K562 (cell line): ENCODE results near the gene KLHL20. TPM values are rescaled to one million over a fixed set of nuclear protein-coding genes. Genes with fewer than 3 reads are reported as not detected.

Experiments
- CBX5 ChIP-seq: IDR thresholded peaks from 2 replicates; pipeline ENCODE4 v1.6.1; 2014; ENCODE audit warnings: low read depth, borderline replicate concordance
- CHD1 ChIP-seq: fragments of 200-600 bp; sonication (generic); IDR thresholded peaks from one replicate; pipeline ENCODE4 v1.6.1; 2012; ENCODE audit warnings: mild to moderate bottlenecking, moderate library complexity, low read length, inconsistent platforms
- COPS2 ChIP-seq: fragments of 450-650 bp; conservative IDR thresholded peaks from 2 replicates; pipeline ENCODE4 v1.6.1; 2016; ENCODE audit warnings: mild to moderate bottlenecking, moderate library complexity
- CREBBP ChIP-seq: IDR thresholded peaks from one replicate; pipeline ENCODE4 v1.6.1; 2012; ENCODE audit warnings: low read depth, mild to moderate bottlenecking, control low read depth, inconsistent platforms, low read length
- GABPA ChIP-seq: fragments of 200-800 bp; sonication (Bioruptor generic); conservative IDR thresholded peaks from 2 replicates; pipeline ENCODE4 v1.6.1; 2016; ENCODE audit warnings: low read depth, missing genetic modification characterization, missing compliant biosample characterization
- KHSRP ChIP-seq: fragments of 450-650 bp; IDR thresholded peaks from 2 replicates; pipeline ENCODE4 v1.6.1; 2017
- MTA1 ChIP-seq: fragments of 450-650 bp; IDR thresholded peaks from 2 replicates; pipeline ENCODE4 v1.6.1; 2017; ENCODE audit warnings: borderline replicate concordance
- POLR2AphosphoS5 ChIP-seq: IDR thresholded peaks from 2 replicates; pipeline ENCODE4 v1.6.1; 2011; ENCODE audit warnings: mild to moderate bottlenecking, low read depth, low read length, moderate library complexity; ENCODE audit not compliant: control insufficient read depth, insufficient read depth
- RUNX1 ChIP-seq: sonication (generic); IDR thresholded peaks from 2 replicates; pipeline ENCODE4 v1.6.1; 2016; ENCODE audit warnings: antibody characterized with exemption, low read depth
- TRIM24 ChIP-seq, 2 experiments: fragments of 450-650 bp; IDR thresholded peaks; 2 replicates each; pipeline ENCODE4 v1.6.1; 2016
- TSC22D4 ChIP-seq: fragments of 450-650 bp; IDR thresholded peaks from 2 replicates; pipeline ENCODE4 v1.6.1; 2016; ENCODE audit warnings: missing genetic modification characterization, missing biosample characterization, control low read depth
- VEZF1 ChIP-seq: fragments of 200-800 bp; sonication (Bioruptor generic); IDR thresholded peaks from 2 replicates; pipeline ENCODE4 v1.6.1; 2017; ENCODE audit warnings: missing genetic modification characterization, missing compliant biosample characterization
- XRCC4 ChIP-seq: IDR thresholded peaks from one replicate; pipeline ENCODE4 v1.6.1; 2011; ENCODE audit not compliant: insufficient read depth, insufficient read length; ENCODE audit errors: extremely low read depth
- ZNF124 ChIP-seq: sonication (generic); formaldehyde crosslinking; IDR thresholded peaks from 2 replicates; pipeline ENCODE4 v1.8.1; 2022; ENCODE audit warnings: missing genetic modification reagents
- ZNF232 ChIP-seq: sonication (generic); formaldehyde crosslinking; IDR thresholded peaks from 2 replicates; pipeline ENCODE4 v1.8.0; 2022; ENCODE audit warnings: mild to moderate bottlenecking, missing genetic modification reagents
- ZNF436 ChIP-seq: fragments of 250-450, 450-650 bp; sonication (Bioruptor Pico); formaldehyde crosslinking; IDR thresholded peaks from 2 replicates; pipeline ENCODE4 v1.7.0; 2020; ENCODE audit warnings: mild to moderate bottlenecking
- ZNF507 ChIP-seq: conservative IDR thresholded peaks from 2 replicates; pipeline ENCODE4 v1.6.1; 2017; ENCODE audit warnings: missing genetic modification characterization, missing compliant biosample characterization
- ZNF561 ChIP-seq: fragments of 450-650 bp; formaldehyde crosslinking; conservative IDR thresholded peaks from 2 replicates; pipeline ENCODE4 v1.4.0; 2020; ENCODE audit warnings: mild to moderate bottlenecking, moderate library complexity
- ZNF644 ChIP-seq: fragments of 200-800 bp; sonication (Bioruptor generic); IDR thresholded peaks from 2 replicates; pipeline ENCODE4 v1.6.1; 2016; ENCODE audit warnings: low read depth, missing genetic modification characterization, missing compliant biosample characterization
- polyA plus RNA-seq, 8 experiments: library from polyadenylated mRNA; depleted of rRNA in 4 of 8; stranded (reverse) in 5 of 8; unstranded in 3 of 8; fragments of >200 nt; fragmentation: Nextera tagmentation in 2 of 8; fragmentation: Illumina TruSeq in 1 of 8; extraction: Ambion mirVana in 2 of 8; extraction: Trizol in 1 of 8; gene quantifications; 2 replicates each; pipeline versions ENCODE4 v1.2.1 to v1.2.3, GENCODE V29; 2011 to 2014; ENCODE audit warnings: inconsistent platforms in 1 of 8, missing spikeins in 1 of 8
- total RNA-seq, 7 experiments: library from RNA; depleted of rRNA in 6 of 7; stranded (reverse); fragments of >200 nt in 6 of 7; fragmentation: Illumina TruSeq in 2 of 7; extraction: Trizol in 2 of 7; gene quantifications; 2 replicates each; pipeline versions ENCODE4 v1.2.1 to v1.2.3, GENCODE V29; 2011 to 2021; ENCODE audit warnings: low replicate concordance in 1 of 7
- TF ChIP-seq, protein P1 (sequence below), 2 experiments: fragments of 450-650 bp; IDR thresholded peaks; 2 replicates each; pipeline ENCODE4 v1.6.1; 2018; ENCODE audit warnings: mild to moderate bottlenecking in 2 of 2, low read depth in 1 of 2; ENCODE audit not compliant: partially characterized antibody in 2 of 2
- TF ChIP-seq, protein P2 (sequence below), 2 experiments: IDR thresholded peaks in 1 of 2; conservative IDR thresholded peaks in 1 of 2; 2 replicates each; pipeline ENCODE4 v1.6.1; 2016; ENCODE audit warnings: low read depth in 2 of 2, mild to moderate bottlenecking in 1 of 2, missing compliant biosample characterization in 1 of 2, missing genetic modification characterization in 1 of 2, moderate library complexity in 1 of 2

Gene KLHL20
- total and polyA plus RNA-seq, 9 of the 15 experiments (the other 6 are each of a cell fraction or from before 2014, with no cell fraction given) = 8.9 to 23.2 (median 16.8) TPM

DNA sequence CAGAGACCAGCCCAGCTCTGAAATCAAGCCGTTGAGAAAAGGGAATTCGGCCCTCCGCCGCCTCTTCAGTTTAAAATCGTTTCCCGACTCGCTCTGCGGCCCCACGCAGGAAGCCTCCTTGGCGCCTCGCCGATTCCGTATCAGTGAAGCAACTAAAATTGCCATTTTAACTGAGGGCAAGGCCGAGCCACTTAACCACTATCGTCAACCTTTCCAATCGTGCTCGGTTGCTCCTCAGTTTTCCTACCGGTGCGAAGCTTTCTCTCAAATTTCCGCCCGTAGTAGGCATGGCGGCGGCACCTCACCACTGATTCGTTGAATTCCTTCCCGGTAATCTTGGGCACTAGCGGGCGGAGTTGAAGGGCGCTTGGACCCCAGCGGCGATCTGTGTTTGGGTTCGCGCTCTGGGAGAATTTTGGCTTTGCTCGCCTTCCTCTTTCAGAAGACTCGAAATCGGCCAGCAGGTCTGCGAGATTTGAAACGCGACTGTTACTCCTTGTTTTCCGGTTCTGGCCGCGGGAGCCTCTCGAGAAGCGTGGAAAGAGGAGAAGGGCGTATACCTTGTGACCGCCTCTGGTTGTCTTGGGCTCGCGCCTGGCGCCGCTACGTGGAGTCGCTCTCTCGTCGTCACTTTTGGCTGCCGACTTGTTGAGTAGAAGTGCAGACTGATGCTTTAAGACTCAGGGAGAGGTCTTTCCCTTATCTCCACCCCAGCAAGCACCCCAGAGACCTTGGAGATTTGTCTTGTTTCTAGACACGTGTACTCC, 109.7 kb downstream of the KLHL20 start, which contains the start of the genes CENPL and DARS2 (continued):
- TF ChIP-seq, protein P1, sequence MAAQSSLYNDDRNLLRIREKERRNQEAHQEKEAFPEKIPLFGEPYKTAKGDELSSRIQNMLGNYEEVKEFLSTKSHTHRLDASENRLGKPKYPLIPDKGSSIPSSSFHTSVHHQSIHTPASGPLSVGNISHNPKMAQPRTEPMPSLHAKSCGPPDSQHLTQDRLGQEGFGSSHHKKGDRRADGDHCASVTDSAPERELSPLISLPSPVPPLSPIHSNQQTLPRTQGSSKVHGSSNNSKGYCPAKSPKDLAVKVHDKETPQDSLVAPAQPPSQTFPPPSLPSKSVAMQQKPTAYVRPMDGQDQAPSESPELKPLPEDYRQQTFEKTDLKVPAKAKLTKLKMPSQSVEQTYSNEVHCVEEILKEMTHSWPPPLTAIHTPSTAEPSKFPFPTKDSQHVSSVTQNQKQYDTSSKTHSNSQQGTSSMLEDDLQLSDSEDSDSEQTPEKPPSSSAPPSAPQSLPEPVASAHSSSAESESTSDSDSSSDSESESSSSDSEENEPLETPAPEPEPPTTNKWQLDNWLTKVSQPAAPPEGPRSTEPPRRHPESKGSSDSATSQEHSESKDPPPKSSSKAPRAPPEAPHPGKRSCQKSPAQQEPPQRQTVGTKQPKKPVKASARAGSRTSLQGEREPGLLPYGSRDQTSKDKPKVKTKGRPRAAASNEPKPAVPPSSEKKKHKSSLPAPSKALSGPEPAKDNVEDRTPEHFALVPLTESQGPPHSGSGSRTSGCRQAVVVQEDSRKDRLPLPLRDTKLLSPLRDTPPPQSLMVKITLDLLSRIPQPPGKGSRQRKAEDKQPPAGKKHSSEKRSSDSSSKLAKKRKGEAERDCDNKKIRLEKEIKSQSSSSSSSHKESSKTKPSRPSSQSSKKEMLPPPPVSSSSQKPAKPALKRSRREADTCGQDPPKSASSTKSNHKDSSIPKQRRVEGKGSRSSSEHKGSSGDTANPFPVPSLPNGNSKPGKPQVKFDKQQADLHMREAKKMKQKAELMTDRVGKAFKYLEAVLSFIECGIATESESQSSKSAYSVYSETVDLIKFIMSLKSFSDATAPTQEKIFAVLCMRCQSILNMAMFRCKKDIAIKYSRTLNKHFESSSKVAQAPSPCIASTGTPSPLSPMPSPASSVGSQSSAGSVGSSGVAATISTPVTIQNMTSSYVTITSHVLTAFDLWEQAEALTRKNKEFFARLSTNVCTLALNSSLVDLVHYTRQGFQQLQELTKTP (IDR thresholded peaks at IDR 0.05; ENCODE audit: low read depth in 1 of 2, partially characterized antibody in 2 of 2) = peak; percentile 67 to 90
- TF ChIP-seq, protein P2, sequence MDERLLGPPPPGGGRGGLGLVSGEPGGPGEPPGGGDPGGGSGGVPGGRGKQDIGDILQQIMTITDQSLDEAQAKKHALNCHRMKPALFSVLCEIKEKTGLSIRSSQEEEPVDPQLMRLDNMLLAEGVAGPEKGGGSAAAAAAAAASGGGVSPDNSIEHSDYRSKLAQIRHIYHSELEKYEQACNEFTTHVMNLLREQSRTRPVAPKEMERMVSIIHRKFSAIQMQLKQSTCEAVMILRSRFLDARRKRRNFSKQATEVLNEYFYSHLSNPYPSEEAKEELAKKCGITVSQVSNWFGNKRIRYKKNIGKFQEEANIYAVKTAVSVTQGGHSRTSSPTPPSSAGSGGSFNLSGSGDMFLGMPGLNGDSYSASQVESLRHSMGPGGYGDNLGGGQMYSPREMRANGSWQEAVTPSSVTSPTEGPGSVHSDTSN (CRISPR knock-in tag; IDR thresholded peaks at IDR 0.05; ENCODE audit: low read depth) = no peak
- TF ChIP-seq, protein P2 (tag; conservative IDR thresholded peaks at IDR 0.05; ENCODE audit: low read depth) = peak; percentile 52
- no peak for TF ChIP-seq ZNF561
- peak; percentile 59 for TF ChIP-seq VEZF1
- TF ChIP-seq RUNX1 = peak; percentile 69; the same call in 1 of the 2 replicates
- peak; percentile 94 for TF ChIP-seq GABPA (tag)
- TF ChIP-seq TSC22D4 (tag) = no peak
- TF ChIP-seq ZNF232 = peak; percentile 44; the same call in 1 of the 2 replicates
- peak; percentile 59 for TF ChIP-seq KHSRP
- TF ChIP-seq ZNF507 (tag) = no peak
- peak; percentile 71 for TF ChIP-seq CHD1
- TF ChIP-seq ZNF124 = no peak
- peak in 1 of 2 experiments; percentile 7; a peak in 1 of 4 replicates for TF ChIP-seq TRIM24 (IDR thresholded peaks at IDR 0.05)
- peak; percentile 97 for TF ChIP-seq MTA1
- TF ChIP-seq ZNF644 (tag) = peak; percentile 33
- no peak for TF ChIP-seq ZNF436 (CRISPR knock-in tag)
- no peak for TF ChIP-seq COPS2
- TF ChIP-seq POLR2AphosphoS5 = peak; percentile 90
- TF ChIP-seq XRCC4 = no peak
- TF ChIP-seq CREBBP = no peak
- TF ChIP-seq CBX5 = no peak
